Omental fat pad (tissue), 4 donors: Measurements from ENCODE around the gene RUFY2. TPM values are rescaled to one million over a fixed set of nuclear protein-coding genes. Genes with fewer than 3 reads are reported as not detected.

Source experiments
- ATAC-seq: fragments of 150-250 bp; one replicate; pipeline ENCODE4 v1.9.1; 2016; ENCODE audit warnings: mild to moderate bottlenecking, moderate library complexity; ENCODE audit not compliant: low FRiP score
- DNase-seq: peaks from one replicate; pipeline ENCODE4 v3.0.0-alpha.2; 2019; ENCODE audit warnings: low spot score
- total RNA-seq, 4 donors: library from RNA; depleted of rRNA; stranded (reverse); fragments of >200 nt; gene quantifications; one replicate each; pipeline ENCODE4 v1.1.0, GENCODE V29; 2016
- TF ChIP-seq, protein P1 (sequence below), 3 donors: fragments of 450-650 bp; IDR thresholded peaks; one replicate each; pipeline ENCODE4 v1.5.1; 2016 to 2017; ENCODE audit warnings: antibody characterized with exemption in 3 of 3, mild to moderate bottlenecking in 3 of 3, moderate library complexity in 2 of 3

Gene RUFY2
- total RNA-seq, 4 donors from 2014 or later: 21.3 to 34.5 (median 22.8) TPM

GRCh38 chr10:68428396-68429104 is 21.5 kb upstream of the RUFY2 start:
- ATAC-seq: no peak
- no peak for DNase-seq
- TF ChIP-seq, protein P1, sequence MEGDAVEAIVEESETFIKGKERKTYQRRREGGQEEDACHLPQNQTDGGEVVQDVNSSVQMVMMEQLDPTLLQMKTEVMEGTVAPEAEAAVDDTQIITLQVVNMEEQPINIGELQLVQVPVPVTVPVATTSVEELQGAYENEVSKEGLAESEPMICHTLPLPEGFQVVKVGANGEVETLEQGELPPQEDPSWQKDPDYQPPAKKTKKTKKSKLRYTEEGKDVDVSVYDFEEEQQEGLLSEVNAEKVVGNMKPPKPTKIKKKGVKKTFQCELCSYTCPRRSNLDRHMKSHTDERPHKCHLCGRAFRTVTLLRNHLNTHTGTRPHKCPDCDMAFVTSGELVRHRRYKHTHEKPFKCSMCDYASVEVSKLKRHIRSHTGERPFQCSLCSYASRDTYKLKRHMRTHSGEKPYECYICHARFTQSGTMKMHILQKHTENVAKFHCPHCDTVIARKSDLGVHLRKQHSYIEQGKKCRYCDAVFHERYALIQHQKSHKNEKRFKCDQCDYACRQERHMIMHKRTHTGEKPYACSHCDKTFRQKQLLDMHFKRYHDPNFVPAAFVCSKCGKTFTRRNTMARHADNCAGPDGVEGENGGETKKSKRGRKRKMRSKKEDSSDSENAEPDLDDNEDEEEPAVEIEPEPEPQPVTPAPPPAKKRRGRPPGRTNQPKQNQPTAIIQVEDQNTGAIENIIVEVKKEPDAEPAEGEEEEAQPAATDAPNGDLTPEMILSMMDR (IDR thresholded peaks at IDR 0.05): no peak

DNA sequence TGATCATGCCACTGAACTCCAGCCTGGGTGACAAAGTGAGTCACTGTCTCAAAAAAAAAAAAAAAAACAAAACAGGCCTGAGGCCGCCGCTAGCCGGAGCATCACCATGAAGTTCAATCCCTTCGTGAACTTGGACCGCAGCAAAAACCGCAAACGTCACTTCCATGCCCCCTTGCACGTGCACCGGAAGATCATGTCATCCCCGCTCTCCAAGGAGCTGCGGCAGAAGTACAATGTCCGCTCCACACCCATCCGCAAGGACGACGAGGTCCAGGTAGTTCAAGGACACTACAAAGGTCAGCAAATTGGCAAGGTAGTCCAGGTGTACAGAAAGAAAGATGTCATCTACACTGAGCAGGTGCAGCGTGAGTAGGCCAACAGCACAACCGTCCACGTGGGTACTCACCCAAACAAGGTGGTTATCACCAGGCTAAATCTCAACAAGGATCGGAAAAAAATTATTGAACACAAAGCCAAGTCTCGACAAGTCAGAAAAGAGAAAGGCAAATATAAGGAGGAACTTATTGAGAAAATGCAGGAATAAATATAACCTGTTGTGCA is 17.5 kb upstream of the RUFY2 start:
- no peak for DNase-seq
- TF ChIP-seq, protein P1 (IDR thresholded peaks at IDR 0.05): no peak
- ATAC-seq: no peak

DNA sequence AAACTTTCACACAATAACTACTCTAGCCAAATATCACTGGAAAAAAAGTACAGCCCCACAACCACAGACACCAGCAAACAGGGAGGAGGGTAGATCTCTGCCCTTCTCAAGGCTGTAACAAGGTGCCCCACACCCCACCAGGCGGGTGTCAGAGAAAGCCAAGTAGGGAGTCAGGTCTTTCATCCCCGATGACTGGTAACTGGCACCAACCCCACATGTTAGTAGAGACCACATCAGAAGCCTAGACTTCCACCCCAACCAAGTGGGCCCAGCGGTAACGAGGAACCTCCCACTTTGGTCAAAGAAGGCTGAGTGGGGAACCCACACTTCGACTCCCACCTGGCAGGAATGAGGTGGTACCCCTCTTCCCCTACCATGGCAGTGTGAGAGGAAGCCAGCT is 16.4 kb upstream of the RUFY2 start:
- no peak for ATAC-seq
- DNase-seq: no peak
- TF ChIP-seq, protein P1 (IDR thresholded peaks at IDR 0.05): no peak

DNA sequence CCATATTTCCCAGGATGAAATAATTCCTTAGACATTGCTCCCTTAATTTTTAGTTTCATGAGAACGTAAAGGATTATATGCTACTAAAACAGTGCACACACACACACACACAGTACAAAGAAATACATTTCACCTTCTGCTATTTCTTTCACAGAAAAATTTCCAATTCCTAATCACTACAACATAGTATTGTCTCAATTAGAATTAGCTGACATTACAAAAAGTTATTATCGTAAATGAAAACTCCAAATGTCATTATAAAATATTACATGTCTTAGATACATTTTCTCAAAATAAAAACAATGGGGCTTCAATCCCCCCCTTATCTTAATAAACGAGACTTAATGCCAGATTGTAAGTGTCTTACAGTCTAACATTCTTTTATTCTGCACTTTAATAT is 12.3 kb upstream of the RUFY2 start:
- TF ChIP-seq, protein P1 (IDR thresholded peaks at IDR 0.05): no peak

DNA sequence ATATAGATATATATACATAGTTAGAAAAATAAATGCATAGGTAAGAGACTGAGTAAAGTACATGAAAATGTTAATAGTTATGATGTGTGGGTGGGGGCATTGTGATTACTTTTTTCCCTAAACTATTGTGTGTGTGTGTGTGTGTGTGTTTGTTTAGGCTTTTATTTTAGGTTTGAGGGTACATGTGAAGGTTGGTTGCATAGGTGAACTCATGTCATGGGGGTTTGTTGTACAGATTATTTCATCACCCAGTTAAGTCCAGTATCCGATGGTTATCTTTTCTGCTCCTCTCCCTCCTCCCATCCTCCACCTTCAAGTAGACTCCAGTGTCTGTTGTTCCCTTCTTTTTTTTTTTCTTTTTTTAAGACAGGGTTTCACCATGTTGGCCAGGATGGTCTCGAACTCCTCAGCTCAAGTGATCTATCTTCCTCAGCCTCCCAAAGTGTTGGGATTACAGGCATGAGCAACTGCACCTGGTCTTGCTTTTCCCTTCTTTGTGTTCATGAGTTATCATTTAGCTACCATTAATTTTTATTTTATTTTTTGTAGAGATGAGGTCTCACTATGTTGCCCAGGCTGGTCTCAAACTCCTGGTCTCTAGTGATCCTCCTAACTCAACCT is 1.9 kb upstream of the RUFY2 start:
- no peak for DNase-seq
- ATAC-seq: no peak

More for the DNA sequence above, 12.3 kb upstream of the RUFY2 start:
- DNase-seq (no peak), ATAC-seq (no peak)

GRCh38 chr10:68406111-68406814 is 814 bp downstream of the RUFY2 start:
- no peak for DNase-seq
- TF ChIP-seq, protein P1 (IDR thresholded peaks at IDR 0.05): no peak
- ATAC-seq: peak; percentile 71

More for the DNA sequence above, 1.9 kb upstream of the RUFY2 start:
- TF ChIP-seq, protein P1 (IDR thresholded peaks at IDR 0.05): no peak
